Middle frontal gyrus (tissue), 1 donor: ENCODE data around the gene SAMD8.

ENCODE experiments used
- DNase-seq: peaks from one replicate; pipeline ENCODE4 v3.0.0-alpha.2; 2015; ENCODE audit warnings: low spot score; ENCODE audit errors: extremely low spot score

The SAMD8 gene

DNA sequence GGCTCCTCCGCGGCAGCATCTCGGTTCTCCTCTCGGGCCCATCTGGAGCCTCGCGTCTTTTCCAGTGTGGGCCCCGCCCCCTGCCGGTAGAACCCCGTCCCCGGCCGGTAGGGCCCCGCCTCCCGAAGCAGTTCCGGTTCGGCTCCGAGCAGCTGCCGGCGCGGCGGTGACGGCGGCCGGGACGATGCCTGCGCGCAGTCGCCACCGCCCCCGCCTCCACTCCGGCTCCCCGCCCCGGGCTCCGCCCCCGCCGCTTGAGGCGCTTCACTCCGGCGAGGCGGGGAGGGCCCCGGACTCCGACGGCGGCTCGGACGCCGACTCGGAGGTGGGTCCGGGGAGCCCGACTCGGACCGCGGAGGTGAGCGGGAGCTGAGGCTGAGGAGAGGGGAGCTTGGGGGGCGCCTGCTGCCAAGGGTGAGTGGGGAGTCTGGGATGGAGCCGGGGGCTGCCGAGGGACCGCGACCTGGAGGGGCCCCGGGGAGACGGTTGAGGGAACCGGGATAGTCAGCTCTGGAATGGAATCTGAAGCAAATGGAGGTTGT lies at the start of gene SAMD8:
TSS of gene SAMD8 (plus strand) at position 292 of the 542 bp plus-strand sequence. CDS start 38,873 bp downstream, outside the sequence.
- DNase-seq, result peak; percentile 89

DNA sequence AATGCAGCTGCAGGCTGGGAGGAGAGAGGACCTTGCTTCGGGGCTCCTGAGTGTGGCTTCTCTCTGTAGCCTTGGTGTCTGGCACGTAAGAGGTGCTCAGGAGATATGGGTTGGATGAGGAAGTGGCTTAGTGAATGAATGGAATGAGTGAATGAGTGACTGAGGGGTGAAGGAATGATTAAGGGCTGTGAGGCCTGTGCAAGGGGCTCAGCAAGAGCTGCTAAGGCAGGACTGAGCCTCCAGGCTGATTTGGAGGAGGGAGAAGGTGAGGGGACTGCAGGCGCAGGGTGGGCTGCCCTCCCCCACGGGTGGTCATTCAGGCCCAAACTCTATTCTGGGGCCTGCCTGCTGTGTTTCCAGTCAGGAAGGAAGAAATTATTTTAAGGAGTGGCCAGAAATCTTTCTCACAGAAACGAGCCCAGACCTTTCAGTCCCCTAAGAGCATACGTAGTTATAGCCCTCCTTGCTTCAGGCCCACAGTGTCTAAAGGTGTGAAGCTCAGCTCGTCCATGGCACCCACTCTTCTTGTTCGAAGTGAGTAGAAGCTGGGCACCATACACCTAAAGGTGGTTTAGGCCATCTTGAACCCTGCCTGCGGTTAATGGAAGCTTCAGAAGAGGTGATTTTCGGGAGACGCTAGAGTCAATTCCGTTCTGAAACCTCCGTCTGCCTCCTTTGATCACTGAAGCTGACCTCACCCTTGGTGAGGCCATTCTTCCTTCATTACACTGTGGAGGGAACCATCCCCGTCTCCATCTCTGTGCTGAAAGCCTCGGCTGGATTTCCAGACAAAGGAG lies 49.5 kb upstream of the SAMD8 start:
- DNase-seq, result no peak

DNA sequence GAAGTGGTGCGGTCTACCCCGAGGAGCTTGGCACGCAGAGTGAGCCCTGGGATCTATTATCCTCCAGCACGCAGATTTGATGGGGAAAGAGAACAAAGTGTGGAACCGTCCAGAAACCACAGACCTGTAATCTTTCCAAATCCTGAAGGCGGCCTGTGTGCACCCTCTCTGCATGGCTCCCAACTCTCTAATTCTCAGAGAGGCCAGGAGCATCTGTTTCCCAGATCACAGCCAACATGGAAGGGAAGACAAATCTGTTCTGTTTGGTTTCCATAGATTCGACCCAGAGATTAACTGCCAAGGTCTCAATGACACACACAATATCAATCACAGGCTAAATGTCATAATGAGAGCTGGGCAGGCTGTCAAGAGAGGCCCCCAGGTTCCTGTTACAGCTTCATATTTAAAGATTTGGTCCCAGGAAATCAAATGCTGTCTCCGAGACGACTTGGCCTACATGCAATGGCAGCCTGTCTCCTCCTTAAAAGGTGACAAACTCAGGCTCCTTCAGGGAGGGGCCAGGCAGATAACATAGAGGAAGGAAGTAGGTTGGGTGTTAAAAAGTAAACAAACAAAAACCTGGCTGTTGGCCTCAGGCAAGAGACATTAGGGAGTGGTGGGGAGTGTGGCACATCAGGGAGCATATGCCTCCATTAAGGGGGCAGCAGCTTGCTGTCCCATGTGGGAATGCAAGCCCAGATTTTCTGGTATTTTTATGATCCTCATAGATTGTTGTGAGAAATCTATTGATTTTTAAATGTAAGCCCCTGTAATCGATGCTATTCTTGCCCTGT lies 48.8 kb upstream of the SAMD8 start:
- DNase-seq, result no peak

DNA sequence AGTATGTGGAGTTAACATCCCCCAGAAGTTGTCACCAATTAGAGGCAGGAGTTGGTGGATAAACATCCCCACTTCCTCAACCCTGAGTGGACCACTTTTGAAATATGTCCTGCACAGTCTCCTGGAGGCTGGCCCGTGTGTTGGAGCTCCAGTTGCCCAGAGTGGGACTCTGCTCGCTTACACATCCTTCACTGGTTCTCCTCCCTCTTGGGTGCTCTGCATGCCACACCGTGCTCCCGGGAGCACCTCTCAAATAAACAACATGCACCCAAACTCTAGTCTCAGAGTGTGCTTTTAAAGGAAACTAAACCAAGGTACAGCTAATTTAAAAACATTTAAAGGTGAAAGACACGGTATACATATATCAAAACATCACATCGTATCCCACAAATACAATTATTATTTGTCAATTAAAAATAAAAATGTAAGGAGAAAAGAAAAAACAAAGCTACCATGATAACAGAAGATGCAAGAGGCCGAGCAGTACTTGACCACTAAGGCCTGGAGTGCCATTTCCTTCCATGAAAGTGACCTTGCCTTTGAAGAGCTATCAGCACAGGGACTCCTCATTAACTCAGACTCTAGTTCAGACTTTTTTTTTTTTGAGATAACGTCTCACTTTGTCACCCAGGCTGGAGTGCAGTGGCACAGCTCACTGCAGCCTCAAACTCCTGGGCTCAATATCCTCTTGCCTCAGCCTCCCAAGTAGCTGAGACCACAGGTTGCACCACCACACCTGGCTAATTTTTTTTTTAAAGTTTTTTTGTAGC lies 47.8 kb upstream of the SAMD8 start:
- DNase-seq, result no peak

DNA sequence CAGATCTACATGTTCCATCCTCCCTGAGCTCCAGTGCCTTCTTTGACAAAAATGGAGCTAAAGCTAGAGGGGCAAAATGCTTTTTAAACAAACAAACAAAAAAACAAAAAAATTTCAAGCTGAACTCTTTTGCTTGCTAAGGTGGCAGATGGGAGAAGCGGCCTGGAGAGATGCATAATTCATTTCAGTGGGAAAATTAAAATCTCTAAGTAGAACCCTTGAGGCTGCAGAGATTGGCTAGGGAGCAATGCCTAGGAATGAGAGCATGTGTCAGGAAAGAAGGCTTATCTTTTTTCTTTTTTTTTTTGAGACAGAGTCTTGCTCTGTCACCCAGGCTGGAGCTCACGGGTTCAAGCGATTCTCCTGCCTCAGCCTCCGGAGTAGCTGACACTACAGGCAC lies 46.4 kb upstream of the SAMD8 start:
- DNase-seq, result no peak

DNA sequence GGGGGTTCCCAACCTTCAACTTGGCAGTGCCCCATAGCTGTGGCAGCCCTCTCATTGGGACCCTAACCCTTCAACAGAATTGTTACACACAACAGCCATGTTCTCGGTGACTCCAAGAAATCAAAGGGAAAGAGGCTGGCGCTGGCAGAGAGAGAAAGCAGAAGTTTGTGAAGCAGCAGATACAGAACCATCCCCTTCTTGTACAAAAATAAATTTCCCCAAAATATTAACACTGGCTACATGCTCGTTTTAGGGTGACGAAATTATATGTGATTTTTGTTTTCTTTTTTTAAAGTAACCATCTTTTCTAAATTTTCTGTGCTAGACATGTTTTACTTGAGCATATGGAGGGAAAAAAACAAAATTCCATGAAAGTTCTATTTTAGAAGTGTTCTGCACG lies 45.2 kb upstream of the SAMD8 start:
- no peak for DNase-seq

DNA sequence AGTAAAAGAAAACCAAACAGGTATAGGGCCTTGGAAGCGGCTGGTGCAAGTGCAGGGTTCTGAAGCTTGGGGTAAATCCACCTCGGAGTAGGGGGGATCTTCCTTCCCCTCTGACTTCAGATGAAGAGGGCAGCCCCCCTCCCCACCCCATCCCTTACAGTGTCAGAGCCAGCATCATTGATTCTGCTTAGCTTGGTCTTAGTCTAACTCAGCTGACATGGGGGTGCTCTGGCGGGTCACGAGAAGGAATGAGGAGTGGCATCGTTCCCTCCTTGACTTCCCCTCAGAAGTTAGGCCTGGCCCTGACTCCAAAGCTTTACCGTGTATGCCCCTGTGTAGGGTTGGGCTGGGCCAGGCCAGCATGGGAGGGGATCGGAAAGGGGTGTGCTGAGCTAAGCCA lies 44.2 kb upstream of the SAMD8 start:
- DNase-seq, result no peak

DNA sequence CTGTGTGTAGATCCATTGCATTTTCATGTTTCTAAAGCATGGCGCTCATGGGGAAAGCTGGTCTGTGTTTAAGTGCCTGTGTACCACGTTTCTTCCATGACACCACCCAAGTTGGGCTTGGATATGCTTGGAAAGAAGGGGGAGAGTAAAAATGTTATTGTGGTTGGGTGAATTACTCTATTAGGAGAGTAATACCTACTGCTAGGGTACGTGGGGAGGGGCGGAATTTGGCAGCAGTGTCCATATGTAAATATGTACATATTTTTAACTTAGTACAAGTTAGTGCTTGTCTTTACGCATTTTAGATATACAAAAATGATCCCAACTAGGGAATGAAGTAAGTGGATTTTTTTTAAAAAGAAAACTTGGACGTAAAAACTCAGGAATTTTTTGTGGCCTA lies 42.9 kb upstream of the SAMD8 start:
- DNase-seq, result no peak

DNA sequence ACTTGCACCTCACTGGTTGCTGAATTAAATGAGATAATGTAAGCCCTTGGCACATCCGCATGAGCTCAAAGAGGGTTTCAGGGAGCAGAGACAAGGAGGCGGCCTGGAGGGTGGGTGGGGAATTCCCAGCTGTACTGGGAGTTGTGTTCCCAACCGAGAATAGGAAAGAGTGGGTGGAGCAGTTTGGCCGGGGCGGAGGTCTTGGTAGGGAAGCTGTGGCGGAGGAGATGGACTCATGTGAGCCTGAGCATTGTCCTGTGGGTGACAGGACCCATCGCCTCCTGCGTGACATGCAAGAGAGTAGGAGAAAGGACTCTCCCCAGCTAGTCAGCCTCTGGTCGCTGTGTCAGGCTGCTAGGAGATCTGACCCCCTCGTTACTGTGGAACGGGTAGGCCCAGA lies 41.0 kb upstream of the SAMD8 start:
- no peak for DNase-seq

DNA sequence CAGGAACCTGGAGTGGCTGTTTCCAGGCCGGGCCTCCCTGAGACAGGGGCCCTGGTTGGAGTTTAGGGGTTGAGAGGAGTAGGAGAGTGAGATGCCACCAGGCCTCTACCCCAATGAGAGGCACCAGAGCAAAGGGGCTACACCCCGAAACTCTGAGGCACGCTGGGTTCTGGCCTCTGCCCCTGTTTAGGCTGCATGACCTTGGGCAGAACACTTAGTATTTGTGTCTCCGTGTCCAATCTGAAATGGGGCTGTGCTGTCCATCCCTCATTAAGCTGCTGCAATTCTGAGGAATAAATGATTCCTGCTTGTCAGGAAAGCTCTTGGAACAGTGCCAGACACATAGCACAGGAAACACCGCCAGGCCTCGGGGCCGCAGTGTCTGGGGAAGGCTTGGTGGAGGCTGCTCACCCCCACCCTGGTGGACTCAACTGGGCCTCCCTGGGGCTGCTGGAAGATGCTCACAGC lies 40.5 kb upstream of the SAMD8 start:
- DNase-seq, result no peak

DNA sequence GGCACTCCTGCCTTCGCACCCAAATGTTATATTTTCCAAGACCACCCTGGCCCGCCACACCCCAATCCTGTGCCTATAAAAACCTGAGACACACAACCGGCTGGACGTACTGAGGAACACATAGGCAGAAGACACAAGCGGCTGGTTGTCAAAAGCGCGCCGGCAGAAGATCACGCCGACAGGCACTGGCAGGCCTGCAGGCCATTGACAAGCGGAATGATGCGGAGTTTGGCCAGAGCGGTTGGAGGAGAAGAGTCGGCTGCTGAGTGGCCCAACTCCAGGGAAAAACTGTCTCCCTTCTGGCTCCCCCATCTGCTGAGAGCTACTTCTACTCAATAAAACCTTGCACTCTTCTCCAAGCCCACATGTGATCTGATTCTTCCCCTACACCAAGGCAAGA lies 39.7 kb upstream of the SAMD8 start:
- DNase-seq, result no peak

DNA sequence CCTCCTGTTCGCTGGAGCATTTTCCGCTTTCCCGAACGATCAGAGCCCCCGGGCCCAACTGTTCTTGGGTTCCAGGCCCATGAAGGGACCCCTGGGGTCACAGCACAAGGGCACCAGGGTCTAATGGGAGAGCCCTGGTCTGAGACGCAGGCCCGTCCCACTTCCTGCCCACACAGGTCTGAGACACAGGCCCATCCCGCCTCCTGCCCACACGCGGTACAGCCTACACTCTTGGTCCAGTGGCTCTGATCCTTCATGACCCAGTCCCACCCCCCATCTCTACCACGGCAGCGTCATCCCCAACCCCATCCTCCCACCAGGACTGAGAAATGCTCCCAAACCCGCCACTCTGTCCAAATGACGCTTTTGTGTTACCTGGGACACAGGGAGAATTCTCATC lies 38.7 kb upstream of the SAMD8 start:
- DNase-seq, result no peak

DNA sequence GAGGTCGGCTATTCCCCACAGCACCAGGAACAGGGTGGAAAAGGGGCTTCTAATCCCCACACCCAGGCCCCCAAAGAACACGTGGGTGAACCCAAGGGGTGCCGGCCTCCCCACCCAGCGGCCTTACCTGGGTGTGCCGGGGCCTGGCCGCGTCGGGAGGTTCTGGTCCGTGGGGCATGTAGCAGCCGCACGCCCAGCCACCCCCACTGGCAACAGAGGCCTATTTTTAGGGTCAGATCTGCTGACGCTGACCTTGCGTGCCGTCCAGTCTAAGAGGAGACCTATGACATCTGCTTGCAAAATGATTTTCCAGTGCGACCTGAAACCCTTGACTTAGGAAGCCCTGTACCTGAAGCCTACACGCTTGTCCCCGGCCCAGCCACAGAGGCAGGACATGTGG lies 38.0 kb upstream of the SAMD8 start:
- DNase-seq, result no peak

DNA sequence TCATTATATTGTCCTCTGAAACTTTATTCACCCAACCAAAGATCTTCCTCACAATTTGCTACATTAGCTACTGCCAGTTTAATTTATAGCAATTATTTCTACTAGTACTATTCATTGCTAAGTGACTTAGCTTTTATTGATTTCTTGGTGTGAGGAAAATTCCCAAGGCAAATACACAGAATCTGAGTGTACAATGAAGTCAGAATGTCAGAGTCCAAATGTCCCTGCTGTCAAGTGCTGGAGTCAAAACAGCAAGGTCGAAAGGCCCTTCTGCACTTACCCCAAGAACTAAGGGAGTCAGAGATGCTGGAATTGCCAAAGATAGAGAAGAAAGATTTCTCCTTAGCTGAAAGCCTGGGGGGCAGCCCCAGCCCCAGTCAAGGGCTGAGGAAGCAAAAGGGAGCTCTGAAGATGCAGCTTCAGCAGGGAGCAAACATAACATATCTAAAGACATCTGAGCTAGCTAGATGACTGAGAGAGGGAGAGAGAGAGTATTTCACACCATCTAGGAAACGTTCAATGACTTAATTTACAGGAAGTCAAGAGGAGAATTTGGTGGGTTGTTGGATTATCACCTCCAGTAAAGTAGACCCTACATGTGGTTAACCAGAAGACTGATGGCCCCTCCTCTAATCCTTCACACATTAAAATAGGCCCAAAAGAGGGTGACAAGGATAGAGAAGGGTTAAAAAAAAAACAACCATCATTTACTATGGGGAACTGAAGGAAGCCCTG lies 36.6 kb upstream of the SAMD8 start:
- no peak for DNase-seq

DNA sequence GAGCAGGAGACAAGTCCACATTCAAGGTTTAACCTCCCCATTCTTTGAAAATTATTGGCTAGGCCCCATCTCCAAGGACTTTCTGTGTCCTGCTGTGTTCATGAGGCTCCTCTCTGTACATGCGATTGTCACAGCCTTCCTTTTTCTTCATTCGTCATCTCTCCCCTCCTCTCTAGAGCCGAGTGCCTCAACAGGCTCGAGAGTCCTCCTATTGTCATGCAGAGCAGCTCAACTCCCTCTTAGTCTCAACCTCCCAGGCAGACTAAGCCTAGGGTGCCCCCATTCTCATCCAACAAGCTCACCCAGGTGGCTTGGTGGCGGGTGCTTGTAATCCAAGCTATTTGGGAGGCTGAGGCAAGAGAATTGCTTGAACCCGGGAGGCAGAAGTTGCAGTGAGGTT lies 35.1 kb upstream of the SAMD8 start:
- DNase-seq, result no peak

DNA sequence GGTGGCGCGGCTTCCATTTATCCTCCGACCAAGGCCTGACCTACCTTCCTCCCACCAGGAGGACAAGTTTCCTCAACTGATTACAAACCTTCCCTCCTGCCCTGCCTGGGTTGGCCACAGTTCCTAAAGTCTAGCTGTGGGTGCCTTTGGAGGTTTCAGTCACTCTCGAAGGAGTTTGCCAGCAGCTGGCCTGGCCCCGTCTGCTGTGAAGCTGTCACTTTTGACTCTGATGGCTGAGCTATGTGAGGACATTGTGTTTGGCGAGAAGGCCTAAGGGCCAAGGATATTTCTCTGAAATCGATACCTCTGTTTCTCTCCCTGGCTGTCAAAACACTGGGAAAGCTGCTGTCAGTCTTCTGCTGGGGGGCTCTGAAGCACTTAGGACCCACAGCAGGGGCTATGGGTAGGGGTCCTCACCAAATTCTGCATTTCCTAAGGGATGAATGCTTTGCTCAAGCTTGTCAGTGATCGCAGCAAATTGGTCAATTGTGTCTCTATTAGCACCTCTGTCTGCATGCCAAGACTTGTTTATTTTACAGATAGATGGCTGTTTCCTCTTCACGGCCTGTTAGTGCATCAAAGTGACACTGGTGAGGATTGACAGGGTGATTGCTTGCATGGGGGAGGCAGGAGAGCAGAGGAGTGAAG lies 31.9 kb upstream of the SAMD8 start:
- DNase-seq, result no peak

DNA sequence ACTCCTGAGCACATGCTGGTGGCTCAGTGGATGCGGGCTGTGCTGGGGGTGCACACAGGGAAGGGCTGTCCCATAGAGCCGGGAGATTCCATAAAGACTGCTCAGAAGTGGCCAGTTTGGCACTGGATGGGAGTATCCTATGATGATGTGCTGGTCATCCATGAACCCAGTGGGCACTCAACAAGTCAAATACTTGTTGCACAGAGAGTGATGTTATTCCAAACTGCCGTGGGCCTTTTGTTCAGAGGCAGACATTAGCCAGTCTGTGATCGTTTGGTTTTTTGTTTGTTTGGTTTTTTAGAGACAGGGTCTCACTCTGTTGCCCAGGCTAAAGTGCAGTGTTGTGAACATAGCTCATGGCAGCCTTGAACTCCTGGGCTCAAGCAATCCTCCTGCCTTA lies 30.9 kb upstream of the SAMD8 start:
- no peak for DNase-seq

DNA sequence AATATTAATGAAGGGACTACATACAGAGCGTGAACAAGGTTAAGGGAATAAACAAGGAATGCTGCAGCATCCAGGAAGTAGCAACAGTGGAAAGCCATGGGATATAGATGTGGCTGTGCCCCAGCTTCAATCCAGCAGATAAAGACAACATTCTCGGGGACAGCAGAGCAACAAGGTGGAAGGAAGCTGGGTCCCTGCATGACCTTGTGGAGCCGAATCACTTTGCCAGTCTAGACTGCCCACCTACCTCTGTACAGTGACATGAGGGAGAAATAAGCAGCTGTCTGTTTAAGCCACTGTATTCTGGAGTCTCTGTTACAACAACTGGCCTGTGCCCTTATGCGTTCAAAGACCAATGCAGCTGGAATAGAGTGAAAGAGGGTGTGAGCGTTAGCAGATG lies 30.1 kb upstream of the SAMD8 start:
- DNase-seq, result no peak

DNA sequence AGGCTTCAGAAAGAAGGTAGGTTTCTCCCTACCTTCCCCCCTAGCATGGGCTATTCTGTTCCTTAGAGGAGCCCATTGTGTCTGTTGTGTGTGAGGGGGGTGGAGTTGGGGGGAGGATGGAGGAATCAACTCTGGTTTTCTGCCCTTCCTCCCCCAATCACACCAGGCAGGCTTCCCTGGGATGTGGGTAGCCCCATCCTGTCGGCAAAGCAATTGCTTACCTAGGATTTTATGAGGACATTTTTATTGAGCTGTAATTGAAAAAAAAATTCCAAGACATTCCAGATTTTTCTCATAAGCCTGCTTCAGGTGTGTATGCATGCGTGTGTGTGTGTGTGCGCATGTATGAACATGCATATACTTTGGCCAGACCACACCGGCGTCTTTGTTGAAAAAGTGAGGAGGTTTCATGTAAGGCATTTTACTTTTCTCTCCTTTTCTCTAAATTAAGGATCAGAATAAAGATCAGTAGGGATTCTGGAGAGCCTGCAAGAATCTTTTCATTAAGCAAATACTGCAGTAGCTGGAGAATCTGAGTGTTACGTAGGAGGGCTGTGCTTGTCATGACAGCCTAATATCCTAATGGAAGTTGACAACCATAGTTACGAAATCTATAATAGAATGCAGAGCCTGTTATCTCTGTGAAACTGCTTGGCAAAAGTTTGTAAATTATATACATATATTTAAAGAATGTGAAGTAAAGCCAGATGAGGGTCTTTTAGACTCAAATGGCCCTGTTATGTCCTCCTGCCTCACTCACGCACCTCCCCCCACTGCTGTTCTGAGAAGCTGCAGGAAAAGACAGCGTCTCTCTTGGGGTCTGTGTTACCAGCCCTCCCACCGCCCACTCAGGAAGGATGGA lies 27.3 kb upstream of the SAMD8 start:
- no peak for DNase-seq
